ENCODE results near the gene SOS1.
"Not testable (repeated sequence)": the region's sequence is repeated elsewhere in the genome, so short reads cannot be mapped to it uniquely, and the experiment has no call there.

SOS1 gene

GRCh38 chr2:39146630-39147029 is 25.8 kb upstream of the SOS1 start:
- in situ Hi-C loops (cut with HindIII; ENCODE audit: low sequenced_read_pairs), result no loop called here
- H3K4me3 ChIP-seq (ENCODE audit: low read depth, low read length), result no peak overlapping the region
- no peak for TF ChIP-seq CTCF (IDR thresholded peaks at IDR 0.05; ENCODE audit: low read depth, low read length, missing control alignments)
- no peak for DNase-seq (ENCODE audit: low read depth)

GRCh38 chr2:39145906-39146421 is 25.1 kb upstream of the SOS1 start:
- no peak overlapping the region for H3K4me3 ChIP-seq (ENCODE audit: low read depth, low read length)
- no peak for TF ChIP-seq CTCF (IDR thresholded peaks at IDR 0.05; ENCODE audit: low read depth, low read length, missing control alignments)
- no peak for DNase-seq (ENCODE audit: low read depth)
- in situ Hi-C loops (cut with HindIII; ENCODE audit: low sequenced_read_pairs), result no loop called here

- no peak for DNase-seq (ENCODE audit: low read depth)
- no peak for TF ChIP-seq CTCF (IDR thresholded peaks at IDR 0.05; ENCODE audit: low read depth, low read length, missing control alignments)
- in situ Hi-C loops (cut with HindIII; ENCODE audit: low sequenced_read_pairs), result no loop called here
- no peak overlapping the region for H3K4me3 ChIP-seq (ENCODE audit: low read depth, low read length)
Measured at GRCh38 chr2:39144416-39144815, 23.6 kb upstream of the SOS1 start.

GRCh38 chr2:39142904-39143605 is 22.2 kb upstream of the SOS1 start:
- in situ Hi-C loops (cut with HindIII; ENCODE audit: low sequenced_read_pairs), result no loop called here
- H3K4me3 ChIP-seq (ENCODE audit: low read depth, low read length), result no peak overlapping the region
- TF ChIP-seq CTCF (IDR thresholded peaks at IDR 0.05; ENCODE audit: low read depth, low read length, missing control alignments), result no peak
- no peak for DNase-seq (ENCODE audit: low read depth)

- no peak for DNase-seq (ENCODE audit: low read depth)
- TF ChIP-seq CTCF (IDR thresholded peaks at IDR 0.05; ENCODE audit: low read depth, low read length, missing control alignments), result no peak
- H3K4me3 ChIP-seq (ENCODE audit: low read depth, low read length), result no peak overlapping the region
- in situ Hi-C loops (cut with HindIII; ENCODE audit: low sequenced_read_pairs), result no loop called here
Measured at GRCh38 chr2:39141334-39142271, 20.8 kb upstream of the SOS1 start.

GRCh38 chr2:39140948-39141333 is 20.1 kb upstream of the SOS1 start:
- DNase-seq (ENCODE audit: low read depth); in situ Hi-C loops (cut with HindIII; ENCODE audit: low sequenced_read_pairs); H3K4me3 ChIP-seq (ENCODE audit: low read depth, low read length): not testable (repeated sequence)

All from astrocyte of the cerebellum (primary cell).